Suprapubic skin (tissue), 2 donors: Measurements from ENCODE around the gene CFAP74.

ENCODE experiments used
- EP300 ChIP-seq: sonication (generic); formaldehyde crosslinking; IDR thresholded peaks from one replicate; pipeline ENCODE4 v1.6.1; 2017; ENCODE audit warnings: antibody characterized with exemption
- POLR2A ChIP-seq, 2 donors: fragments of 450-650 bp; IDR thresholded peaks; one replicate each; pipeline ENCODE4 v1.6.1; 2017; ENCODE audit warnings: antibody characterized with exemption in 2 of 2, mild to moderate bottlenecking in 2 of 2, moderate library complexity in 2 of 2

GRCh38 chr1:1893997-1894353 lies 109.6 kb downstream of the CFAP74 start:
- no peak for TF ChIP-seq EP300
- no peak for TF ChIP-seq POLR2A (IDR thresholded peaks at IDR 0.05)
